DMS79 (cell line): ENCODE measurements around the gene AFF4.

Experiments
- DNase-seq: peaks from one replicate; lab custom pipeline; 2025; lab: John Stamatoyannopoulos, UW

AFF4 gene

DNA sequence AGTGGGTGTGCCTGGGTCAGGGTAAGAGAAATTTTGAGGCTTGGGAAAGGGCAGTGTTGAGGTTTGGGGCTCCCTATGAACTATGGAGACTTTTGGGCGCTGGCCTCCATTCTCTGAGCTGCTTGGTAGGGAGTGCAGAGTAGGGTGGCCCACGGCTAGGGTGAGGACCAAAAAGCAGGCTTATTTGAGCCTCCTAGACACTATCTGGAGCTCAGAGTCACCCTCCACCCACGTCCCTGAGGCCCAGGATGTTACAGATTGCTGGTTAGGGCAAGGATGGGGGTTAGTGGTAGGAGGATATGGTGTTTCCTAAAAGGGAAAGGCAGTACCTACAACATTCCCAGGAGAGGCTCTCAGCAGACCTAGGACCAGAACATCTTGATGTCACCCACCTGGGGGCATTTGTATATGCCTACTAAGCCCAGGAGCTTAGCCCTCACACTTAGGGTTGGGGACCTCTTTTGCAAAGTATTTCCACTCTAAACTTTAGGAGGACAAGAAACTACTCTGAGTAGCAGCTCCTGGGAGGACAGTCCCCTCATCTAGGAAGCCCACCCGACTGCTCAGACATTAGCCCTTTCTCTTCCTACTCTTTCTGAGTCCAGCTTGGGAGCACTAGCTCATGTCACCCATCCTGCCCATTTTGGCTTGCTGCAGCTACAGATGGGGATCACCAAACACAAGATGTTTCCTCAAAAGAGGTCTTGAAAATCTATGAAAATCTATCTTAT is 135.3 kb downstream of the AFF4 start:
- DNase-seq = no peak

DNA sequence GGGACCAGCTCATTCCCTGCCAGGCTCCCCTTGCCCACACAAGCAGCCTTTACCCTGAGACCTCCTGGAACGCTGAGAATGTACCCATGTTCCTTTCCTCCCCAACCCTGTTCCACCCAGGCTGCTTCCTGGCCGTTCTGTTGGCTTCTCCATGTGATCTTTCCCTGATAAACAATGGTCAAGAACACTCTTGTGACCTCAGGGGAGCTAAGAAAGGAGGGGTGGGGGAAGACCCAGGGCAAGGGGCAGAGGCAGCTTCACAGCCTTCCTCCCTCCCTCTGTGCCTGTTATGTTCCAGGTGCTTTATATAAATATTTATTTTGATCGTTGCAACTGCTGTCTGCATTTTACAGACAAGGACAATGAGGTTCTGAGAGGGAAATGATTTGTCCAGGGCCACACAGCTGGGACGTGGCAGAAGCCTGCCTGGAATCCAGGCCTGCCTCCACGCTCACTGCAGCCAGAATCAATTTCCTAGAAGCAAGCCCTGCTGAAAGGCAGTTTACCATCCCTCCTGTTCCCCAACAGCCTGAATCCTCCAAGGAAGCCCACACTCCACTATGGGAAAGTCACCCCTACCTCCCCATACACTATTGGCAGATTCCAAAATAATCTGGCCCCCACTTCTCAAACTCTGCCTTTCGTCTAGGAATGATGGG is 136.9 kb downstream of the AFF4 start:
- no peak for DNase-seq

DNA sequence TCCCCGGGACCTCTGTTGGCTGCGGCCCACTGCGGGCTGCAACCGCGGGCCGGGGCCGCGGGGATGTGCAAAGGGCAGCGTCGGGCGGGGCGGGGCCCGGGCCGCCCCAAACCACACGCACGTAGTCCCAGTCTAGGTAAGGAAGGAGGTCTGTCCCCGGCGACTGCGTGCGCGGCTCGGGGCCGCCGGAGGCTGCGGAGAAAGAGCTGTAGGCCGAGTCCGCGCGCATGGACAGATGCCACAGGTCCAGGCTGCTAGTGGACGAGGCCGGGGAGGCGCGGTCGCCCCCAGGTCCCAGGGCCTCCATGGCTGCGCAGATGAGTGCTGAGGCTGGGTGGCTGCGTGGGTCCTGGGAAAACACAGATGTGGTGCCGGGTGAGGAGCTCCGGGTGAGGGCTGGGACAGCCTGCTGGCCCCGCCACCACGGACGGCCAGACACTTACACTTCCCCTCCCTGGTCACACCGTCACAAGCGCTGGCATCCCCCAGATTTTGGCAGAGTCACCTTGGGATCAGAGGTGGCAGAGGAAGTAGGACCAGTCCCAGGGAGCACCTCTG is 137.5 kb downstream of the AFF4 start:
- DNase-seq = no peak
